Effector memory CD8-positive, alpha-beta T cell (primary cell): ENCODE measurements around the gene NHLRC4.

Experiments used
- ATAC-seq: fragments of 150-1000 bp; cut with Tn5 transposase; replicated peaks from 2 replicates; pipeline ENCODE4 v1.10.0; 2021; ENCODE audit warnings: mild to moderate bottlenecking, moderate library complexity
- DNase-seq, 3 experiments: peaks; one replicate each; pipeline ENCODE4 v3.0.0; 2021
- H3K27ac Mint-ChIP-seq, 2 donors: one replicate each; pipeline ENCODE4 v1.8.0; 2022; ENCODE audit warnings: mild to moderate bottlenecking in 2 of 2, mixed read lengths in 2 of 2, moderate library complexity in 2 of 2
- H3K27me3 Mint-ChIP-seq, 2 donors: one replicate each; pipeline ENCODE4 v1.8.0; 2022; ENCODE audit warnings: mixed read lengths in 2 of 2
- H3K36me3 Mint-ChIP-seq: one replicate; pipeline ENCODE4 v1.8.0; 2022; ENCODE audit warnings: mild to moderate bottlenecking, moderate library complexity, mixed read lengths; ENCODE audit not compliant: insufficient read depth
- H3K4me1 Mint-ChIP-seq, 2 donors: one replicate each; pipeline ENCODE4 v1.8.0; 2022; ENCODE audit warnings: low read depth in 2 of 2, mixed read lengths in 2 of 2
- H3K4me3 Mint-ChIP-seq, 2 donors: one replicate each; pipeline ENCODE4 v1.8.0; 2022; ENCODE audit warnings: mild to moderate bottlenecking in 2 of 2, mixed read lengths in 2 of 2, moderate library complexity in 2 of 2
- H3K9me3 Mint-ChIP-seq, 2 donors: one replicate each; pipeline ENCODE4 v1.8.0; 2022; ENCODE audit warnings: mixed read lengths in 2 of 2

NHLRC4 gene

DNA sequence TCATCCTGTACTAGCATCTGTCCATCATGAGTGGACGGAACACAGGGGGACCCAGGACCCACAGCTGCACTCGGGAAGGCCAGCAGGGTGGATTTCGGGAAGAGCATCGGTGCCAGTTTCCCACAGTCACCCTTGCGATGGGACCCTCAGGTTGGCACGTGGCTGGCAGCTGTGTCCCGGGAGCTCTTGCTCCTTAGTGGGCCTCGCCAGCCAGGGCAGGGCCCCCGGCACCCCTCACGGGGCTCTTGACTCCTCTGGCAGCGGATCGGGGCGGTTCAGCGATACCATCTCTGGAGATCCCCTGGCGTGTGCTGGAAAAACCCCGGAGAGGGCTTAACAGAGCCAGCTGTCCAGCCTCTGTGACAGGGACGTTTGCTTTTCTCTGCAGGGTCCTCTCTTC lies 30.1 kb upstream of the NHLRC4 start:
- Mint-ChIP-seq H3K4me3 (no peak overlapping the region), H3K36me3 (peaks cover 17% of the 10 kb centered on the region), H3K27ac (no peak overlapping the region), H3K27me3 (no peaks in the 10 kb centered on the region), H3K4me1 (peaks cover 5 to 7% of the 10 kb centered on the region in 2 donors), H3K9me3 (no peaks in the 10 kb centered on the region)
- ATAC-seq (no peak), DNase-seq (no peak)

GRCh38 chr16:537415-538335 lies 29.1 kb upstream of the NHLRC4 start:
- Mint-ChIP-seq H3K9me3 (no peaks in the 10 kb centered on the region), H3K27ac (no peak overlapping the region)

DNA sequence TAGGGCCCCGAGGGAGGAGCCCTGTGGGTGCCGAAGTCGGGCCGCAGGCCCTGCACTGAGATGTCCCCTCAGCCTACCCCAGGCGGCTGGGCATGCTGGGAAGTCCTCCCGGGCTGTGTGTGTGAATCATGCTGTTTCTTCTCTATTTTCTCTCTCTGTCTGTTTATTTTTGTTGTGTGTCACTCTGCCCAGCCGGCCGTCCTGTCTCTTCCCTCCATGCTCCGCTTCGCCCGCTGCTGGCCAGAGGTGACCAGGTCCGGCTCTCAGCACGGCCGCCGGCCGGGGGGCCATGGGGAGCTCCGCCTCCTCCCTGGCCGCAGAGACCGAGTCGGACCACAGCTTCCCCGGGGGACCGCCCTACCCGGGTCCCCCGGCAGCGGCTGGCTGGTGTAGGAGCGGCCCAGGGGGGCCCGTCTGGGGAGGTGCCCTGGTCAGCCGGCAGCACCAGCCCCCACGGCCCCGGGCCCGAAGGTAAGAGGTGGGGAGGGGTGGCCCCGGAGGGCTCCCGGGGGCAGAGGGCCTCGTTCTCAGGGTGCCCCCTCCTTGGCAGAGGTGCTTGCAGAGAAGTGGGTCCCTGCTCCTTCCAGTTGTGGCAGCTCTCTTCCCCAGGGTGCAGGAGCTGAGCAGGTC lies 26.8 kb upstream of the NHLRC4 start:
- DNase-seq (no peak), ATAC-seq (no peak)
- H3K27me3 Mint-ChIP-seq = no peaks in the 10 kb centered on the region
- peaks cover 3 to 6% of the 10 kb centered on the region in 2 donors for H3K4me1 Mint-ChIP-seq
- peaks cover 20% of the 10 kb centered on the region for H3K36me3 Mint-ChIP-seq
- no peak overlapping the region for H3K4me3 Mint-ChIP-seq
- H3K9me3 Mint-ChIP-seq = no peaks in the 10 kb centered on the region
- no peak overlapping the region for H3K27ac Mint-ChIP-seq

More at GRCh38 chr16:537415-538335, 29.1 kb upstream of the NHLRC4 start:
- peaks cover 17% of the 10 kb centered on the region for H3K36me3 Mint-ChIP-seq
- no peak overlapping the region for H3K4me3 Mint-ChIP-seq
- peaks cover 7 to 8% of the 10 kb centered on the region in 2 donors for H3K4me1 Mint-ChIP-seq
- no peak for ATAC-seq
- no peaks in the 10 kb centered on the region for H3K27me3 Mint-ChIP-seq
- DNase-seq = no peak

DNA sequence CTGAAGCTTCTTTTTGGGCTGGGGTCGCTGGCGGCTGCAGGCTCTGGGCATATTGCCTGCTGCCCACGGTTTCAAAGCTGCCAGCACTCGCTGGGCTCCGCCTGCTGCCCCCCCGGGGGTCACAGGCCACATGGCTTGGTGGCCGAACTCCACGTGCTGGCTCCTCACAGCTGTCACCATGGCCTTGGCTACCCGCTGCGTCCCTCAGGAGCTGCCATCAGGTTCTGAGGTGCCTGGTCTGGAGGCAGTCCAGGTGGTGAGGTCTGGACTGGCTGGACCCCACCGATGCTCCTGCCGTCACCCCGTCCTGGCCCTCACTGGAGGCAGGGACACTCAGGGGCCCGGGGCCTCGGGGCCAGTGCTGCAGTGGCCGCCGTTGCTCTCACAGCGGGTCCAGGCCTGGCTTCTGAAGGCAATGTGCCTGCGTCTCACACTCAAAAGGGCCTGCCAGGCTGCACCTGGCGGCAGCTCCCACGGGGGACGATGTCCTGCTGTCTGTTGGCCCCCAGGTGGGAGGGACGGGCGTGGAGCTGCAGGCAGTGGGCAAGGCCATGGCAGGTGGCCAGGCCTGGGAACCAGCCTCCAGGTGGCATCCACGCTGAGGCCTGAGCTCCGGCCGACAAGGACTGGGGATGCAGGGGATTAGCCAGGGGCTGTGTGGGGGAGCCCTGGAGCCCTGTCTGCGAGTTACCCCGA lies 26.0 kb upstream of the NHLRC4 start:
- Mint-ChIP-seq H3K36me3 (peaks cover 21% of the 10 kb centered on the region), H3K4me1 (peaks cover 3 to 8% of the 10 kb centered on the region in 2 donors), H3K27ac (peak overlapping the region in 1 of 2 donors; percentile 63), H3K4me3 (no peak overlapping the region), H3K27me3 (no peaks in the 10 kb centered on the region), H3K9me3 (no peaks in the 10 kb centered on the region)
- ATAC-seq = no peak
- no peak for DNase-seq

DNA sequence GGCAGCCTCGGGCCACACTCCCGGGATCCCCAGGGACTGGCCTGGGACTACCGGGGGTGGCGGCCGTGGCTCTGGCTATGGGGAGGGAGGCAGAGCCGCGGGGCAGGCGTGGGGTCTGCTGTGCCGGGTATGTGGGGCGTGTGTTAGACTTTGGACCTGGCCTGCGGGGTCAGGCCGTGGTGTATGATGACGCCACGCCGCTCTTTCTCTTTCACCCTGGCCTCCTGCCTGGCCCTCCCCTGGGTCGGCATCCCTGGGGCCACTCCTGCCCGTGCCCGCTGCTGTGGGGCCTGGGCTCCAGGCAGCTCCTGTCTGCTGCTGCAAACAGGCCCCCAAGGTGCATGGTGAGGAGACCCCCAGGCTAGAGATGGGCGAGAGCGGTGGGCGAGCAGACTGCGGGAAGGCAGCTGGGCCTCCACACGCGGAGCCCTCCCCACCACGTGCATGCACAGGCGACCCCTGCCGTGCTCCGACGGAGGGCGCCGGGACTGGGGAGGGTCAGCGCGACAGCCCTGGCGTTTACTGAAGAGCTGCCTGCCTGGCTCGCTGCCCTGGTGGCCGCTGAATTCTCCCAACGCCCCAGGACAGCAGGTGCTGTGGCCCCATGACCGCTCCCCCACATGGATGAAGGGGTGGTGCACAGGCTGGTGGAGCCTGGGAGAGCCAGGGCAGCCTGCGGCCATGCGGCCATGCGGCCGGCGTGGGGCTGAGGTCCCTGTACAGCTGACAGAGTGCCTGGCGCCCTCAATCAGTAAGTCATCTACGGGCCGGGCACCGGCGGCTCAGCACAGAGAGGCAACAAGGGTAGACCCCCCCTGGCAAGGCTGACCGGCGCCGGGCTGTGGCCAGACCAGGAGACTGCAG lies 23.3 kb upstream of the NHLRC4 start:
- Mint-ChIP-seq H3K9me3 (no peaks in the 10 kb centered on the region), H3K4me1 (peaks cover 3 to 6% of the 10 kb centered on the region in 2 donors), H3K27ac (no peak overlapping the region), H3K4me3 (no peak overlapping the region), H3K27me3 (no peaks in the 10 kb centered on the region), H3K36me3 (peaks cover 12% of the 10 kb centered on the region)
- ATAC-seq (no peak), DNase-seq (no peak)

- no peaks in the 10 kb centered on the region for H3K27me3 Mint-ChIP-seq
- no peak overlapping the region for H3K27ac Mint-ChIP-seq
- H3K4me1 Mint-ChIP-seq = peaks cover 3 to 6% of the 10 kb centered on the region in 2 donors
- H3K9me3 Mint-ChIP-seq = no peaks in the 10 kb centered on the region
- H3K4me3 Mint-ChIP-seq = no peak overlapping the region
- ATAC-seq = no peak
- no peak for DNase-seq
- H3K36me3 Mint-ChIP-seq = peaks cover 12% of the 10 kb centered on the region
Observed at GRCh38 chr16:544517-544916, 22.3 kb upstream of the NHLRC4 start.

- DNase-seq = peak; percentile 21 to 32 (median 27)
- no peaks in the 10 kb centered on the region for H3K27me3 Mint-ChIP-seq
- H3K9me3 Mint-ChIP-seq = no peaks in the 10 kb centered on the region
Observed at GRCh38 chr16:546909-547770, 19.7 kb upstream of the NHLRC4 start.

GRCh38 chr16:548586-548985 lies 18.2 kb upstream of the NHLRC4 start:
- peaks cover 7% of the 10 kb centered on the region for H3K36me3 Mint-ChIP-seq
- no peaks in the 10 kb centered on the region for H3K9me3 Mint-ChIP-seq
- H3K27ac Mint-ChIP-seq = no peak overlapping the region
- no peak for DNase-seq
- no peaks in the 10 kb centered on the region for H3K27me3 Mint-ChIP-seq
- H3K4me1 Mint-ChIP-seq = peaks cover 0 to 2% of the 10 kb centered on the region in 2 donors
- H3K4me3 Mint-ChIP-seq = no peak overlapping the region
- no peak for ATAC-seq

More at GRCh38 chr16:546909-547770, 19.7 kb upstream of the NHLRC4 start:
- ATAC-seq = peak; percentile 68
- Mint-ChIP-seq H3K36me3 (peaks cover 7% of the 10 kb centered on the region), H3K4me1 (peaks cover 0 to 5% of the 10 kb centered on the region in 2 donors), H3K4me3 (no peak overlapping the region), H3K27ac (peak overlapping the region in 1 of 2 donors; percentile 23)

DNA sequence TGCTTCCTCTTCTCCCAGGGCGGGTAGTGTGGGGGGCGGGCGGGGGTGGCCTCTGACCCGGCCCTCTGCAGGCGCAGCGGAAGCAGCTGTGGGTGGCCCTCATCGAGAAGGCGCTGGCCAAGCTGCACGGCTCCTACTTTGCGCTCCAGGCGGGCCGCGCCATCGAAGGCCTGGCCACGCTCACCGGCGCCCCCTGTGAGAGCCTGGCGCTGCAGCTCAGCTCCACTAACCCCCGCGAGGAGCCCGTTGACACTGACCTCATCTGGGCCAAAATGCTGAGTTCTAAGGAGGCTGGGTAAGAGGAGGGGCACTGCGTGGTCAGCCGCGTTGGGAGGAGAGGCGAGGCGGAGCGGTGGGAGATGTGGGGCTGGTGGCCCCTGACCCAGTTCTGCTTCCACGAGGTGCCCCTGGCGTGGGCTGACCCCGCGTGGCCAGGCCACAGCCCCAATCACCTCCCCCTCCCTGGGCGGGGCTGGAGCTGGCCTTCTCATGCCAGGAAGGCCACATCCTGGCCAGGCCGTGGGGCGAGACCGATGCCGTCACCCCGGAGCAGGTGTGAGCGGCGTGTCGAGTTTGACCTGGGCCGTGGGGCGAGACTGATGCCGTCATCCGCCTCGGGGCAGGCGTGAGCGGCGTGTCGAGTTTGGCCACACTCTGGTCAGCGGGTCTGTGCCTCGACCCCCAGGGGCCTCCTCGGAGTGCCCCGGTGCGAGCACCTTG lies 17.1 kb upstream of the NHLRC4 start:
- H3K36me3 Mint-ChIP-seq = peaks cover 11% of the 10 kb centered on the region
- H3K27me3 Mint-ChIP-seq = no peaks in the 10 kb centered on the region
- DNase-seq = no peak
- no peak overlapping the region for H3K27ac Mint-ChIP-seq
- no peak overlapping the region for H3K4me3 Mint-ChIP-seq
- ATAC-seq = no peak
- peaks cover 0 to 4% of the 10 kb centered on the region in 2 donors for H3K4me1 Mint-ChIP-seq
- H3K9me3 Mint-ChIP-seq = no peaks in the 10 kb centered on the region

GRCh38 chr16:551210-551609 lies 15.6 kb upstream of the NHLRC4 start:
- peaks cover 3% of the 10 kb centered on the region for H3K36me3 Mint-ChIP-seq
- no peak overlapping the region for H3K4me3 Mint-ChIP-seq
- H3K4me1 Mint-ChIP-seq = peaks cover 0 to 2% of the 10 kb centered on the region in 2 donors
- DNase-seq (no peak), ATAC-seq (no peak)
- no peaks in the 10 kb centered on the region for H3K9me3 Mint-ChIP-seq
- no peaks in the 10 kb centered on the region for H3K27me3 Mint-ChIP-seq
- no peak overlapping the region for H3K27ac Mint-ChIP-seq

GRCh38 chr16:552171-552570 lies 14.6 kb upstream of the NHLRC4 start:
- no peak overlapping the region for H3K4me3 Mint-ChIP-seq
- no peak overlapping the region for H3K27ac Mint-ChIP-seq
- H3K27me3 Mint-ChIP-seq = peaks cover 0 to 1% of the 10 kb centered on the region in 2 donors
- peaks cover 3% of the 10 kb centered on the region for H3K36me3 Mint-ChIP-seq
- H3K4me1 Mint-ChIP-seq = peaks cover 0 to 2% of the 10 kb centered on the region in 2 donors
- ATAC-seq (no peak), DNase-seq (no peak)
- H3K9me3 Mint-ChIP-seq = no peaks in the 10 kb centered on the region
